ENCODE results near the gene THSD4.

The THSD4 gene

DNA sequence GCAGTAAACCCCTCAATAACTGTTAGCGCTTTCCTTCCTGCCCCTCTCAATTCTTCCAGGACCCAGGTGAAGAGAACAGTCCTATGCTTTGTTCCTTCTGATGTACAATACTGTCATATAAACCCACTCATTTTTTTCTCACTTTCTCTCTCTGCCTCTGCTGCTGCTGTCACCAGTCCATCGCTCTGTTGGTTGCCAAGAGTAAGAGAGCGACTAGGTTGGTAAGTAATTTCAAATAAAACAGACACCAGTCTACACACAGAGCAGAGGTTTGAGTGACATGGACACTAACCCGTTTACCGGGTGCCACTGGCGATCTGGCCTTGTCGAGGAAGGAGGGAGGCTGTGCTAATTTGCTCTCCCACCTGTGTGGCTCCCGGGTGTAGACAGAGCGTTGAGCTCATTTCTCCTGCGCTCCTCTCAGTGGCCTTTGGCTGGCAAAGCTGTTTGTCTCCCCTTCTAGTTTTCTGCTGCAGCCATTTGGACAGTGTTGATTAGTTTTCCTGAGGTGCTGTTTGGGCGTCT, 215.4 kb downstream of the THSD4 start:
- no peak for DNase-seq (ENCODE audit: low spot score)

DNA sequence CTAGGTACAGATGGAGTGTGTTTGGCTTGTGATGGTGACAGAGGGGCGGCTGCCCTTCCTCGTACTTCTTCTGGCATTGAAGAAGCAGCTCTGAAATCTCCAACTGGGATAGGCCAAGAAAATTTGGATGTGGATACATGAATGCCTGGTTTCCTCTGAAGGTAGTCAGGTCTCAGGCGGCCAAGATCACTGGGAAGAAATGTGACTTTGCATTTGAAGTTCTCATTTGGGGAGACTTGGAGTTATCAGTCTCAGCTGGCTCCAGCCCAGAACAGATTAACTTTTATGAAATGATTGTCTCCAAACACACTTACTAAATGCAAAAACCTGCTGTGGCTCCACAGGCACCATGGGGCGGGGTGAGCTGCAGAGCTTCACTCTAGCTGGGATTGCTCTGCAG, 215.9 kb downstream of the THSD4 start:
- DNase-seq (ENCODE audit: low spot score): no peak

DNA sequence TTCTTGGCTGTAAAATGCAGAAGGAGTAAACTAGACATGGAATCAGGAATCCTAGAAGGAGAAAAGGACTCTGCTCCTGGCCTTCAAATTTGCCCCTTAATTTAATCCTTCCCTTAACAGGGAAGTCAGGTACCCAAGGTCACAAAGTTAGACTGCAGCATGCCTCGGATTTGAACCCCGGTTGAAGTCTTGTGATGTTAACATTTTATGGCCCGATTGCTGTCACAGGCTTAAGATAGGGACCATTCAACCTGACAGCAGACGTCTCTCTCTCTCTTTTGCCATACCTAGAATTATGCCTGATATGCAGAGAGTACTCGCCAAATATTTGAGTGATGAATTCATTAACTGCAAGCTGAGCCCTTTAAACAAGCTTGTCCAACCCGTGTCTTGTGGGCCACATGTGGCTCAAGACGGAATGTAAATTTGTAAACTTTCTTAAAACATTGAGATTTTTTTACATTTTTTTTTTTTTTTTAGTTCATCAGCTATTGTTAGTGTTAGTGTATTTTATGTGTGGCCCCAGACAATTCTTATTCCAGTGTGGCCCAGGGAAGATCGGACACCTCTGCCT, 217.2 kb downstream of the THSD4 start:
- no peak for DNase-seq (ENCODE audit: low spot score)

DNA sequence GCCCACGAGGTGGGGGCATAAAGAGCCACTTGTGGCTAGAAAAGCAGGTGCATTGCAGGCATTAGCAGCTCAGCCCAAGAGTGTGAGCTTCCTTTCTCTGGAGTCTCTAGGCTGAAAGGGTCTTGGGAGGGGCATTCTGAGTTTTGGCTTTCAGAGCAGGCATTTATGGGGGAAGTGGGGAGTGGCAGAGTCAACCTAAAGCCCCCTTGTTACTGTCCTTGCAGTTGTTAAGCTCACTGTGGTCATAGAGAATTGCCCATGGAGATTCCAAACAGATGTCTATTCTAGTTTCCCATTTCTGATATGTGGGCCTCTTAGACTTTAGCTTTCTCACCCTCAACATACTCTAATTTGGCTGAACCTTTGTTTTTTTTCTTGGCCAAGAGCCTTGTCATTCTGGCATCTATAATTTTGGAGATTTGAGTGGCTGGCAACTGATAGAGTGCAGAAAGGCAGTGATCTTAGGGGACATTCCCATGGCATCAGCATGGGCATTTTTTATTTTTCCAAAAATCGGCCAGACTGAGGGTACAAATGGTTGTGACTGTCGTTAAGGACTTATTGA, 217.9 kb downstream of the THSD4 start:
- DNase-seq (ENCODE audit: low spot score): no peak

DNA sequence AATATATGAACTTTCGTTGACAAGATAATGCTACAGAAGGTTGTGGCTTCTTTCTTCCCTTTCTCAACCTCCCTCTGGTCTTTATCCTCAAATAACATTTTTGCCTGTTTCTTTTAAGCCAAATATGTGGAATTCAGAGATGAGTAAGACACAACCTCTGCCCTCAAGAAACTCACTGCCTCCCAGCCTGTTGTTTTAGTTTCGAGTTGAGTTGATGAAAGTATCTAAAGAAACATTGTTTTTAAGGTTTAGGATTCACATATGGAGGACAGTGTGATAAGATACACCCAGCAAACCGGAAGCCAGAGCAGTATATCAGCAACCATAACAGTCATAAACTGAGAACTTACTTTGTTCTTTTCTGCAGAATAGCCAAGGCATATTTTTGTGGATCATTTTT, 218.6 kb downstream of the THSD4 start:
- no peak for DNase-seq (ENCODE audit: low spot score)

DNA sequence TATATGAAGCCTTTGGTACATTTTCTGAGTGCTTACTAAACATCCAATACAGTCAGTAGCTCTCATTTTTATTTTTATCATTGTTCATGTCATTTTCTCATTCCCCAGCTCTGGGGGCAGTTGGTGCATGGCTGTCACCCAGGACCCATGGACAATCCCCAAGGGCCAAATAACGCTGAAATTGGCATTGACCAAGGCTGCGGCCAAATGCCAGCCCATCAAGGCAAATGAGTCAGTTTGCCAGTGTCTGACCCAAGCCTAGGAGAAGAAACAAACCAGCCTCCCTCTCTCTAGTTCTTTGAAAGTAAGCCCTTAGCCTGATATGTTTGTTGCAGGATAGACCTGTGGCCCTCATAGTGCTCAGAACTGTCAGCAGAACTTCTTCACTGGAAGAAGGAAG, 219.2 kb downstream of the THSD4 start:
- DNase-seq (ENCODE audit: low spot score): no peak

DNA sequence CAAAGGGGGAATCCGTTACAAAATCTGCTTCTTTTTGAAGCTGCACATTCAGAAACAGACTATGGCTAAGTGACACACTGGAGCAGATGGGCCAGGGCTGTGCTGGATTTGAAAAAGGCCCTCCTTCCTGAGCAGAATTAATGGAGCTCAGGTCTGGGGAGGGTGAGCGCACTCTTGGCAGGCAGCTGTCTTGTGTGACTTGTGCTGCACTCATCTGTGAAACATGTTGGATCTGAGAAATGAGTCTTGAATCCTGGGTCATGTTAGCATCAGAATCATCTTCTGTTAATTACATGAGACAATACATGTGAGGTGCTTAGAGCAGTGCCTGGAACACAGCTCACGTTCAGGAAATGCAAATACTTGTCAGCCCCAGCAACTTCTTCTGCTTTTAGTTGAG, 219.6 kb downstream of the THSD4 start:
- no peak for DNase-seq (ENCODE audit: low spot score)

DNA sequence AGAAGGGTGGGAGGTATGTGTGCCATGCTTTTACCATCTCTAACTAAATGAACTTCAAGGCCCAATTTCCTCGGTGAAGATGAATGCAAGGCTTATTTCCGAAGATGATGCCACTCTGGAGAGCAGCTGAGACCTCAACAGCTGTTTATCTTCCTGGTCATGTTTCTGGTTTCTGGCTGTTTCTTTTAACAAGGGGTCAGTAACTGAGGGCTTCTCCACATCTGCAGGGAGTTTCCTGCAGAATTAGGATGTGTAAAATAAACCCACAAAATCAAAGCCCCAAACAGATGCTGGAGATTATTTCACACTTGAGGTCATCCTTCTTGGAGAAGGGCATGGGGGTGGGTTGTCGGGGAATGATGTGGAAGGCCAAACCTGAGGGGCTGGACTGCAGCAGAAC, 220.3 kb downstream of the THSD4 start:
- no peak for DNase-seq (ENCODE audit: low spot score)

DNA sequence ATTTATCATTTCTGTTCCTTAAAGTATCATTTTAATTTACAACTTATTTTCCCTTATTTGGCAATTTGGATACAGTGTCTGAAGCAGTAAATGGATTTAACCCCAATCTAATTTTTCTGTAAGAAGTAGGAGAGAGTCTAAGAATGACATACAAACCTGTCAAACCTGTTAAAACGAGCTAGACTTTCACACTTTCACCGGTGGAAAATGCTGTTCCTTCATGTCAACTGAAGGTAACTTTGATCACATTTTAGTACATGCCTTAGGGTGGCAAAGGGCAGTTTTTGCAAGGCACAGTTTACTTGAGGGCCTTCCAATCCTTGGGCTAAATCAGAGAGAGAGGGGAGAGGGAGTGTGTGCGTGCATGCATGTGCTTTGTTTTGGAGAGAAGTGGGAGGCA, 221.4 kb downstream of the THSD4 start:
- DNase-seq (ENCODE audit: low spot score): no peak

DNA sequence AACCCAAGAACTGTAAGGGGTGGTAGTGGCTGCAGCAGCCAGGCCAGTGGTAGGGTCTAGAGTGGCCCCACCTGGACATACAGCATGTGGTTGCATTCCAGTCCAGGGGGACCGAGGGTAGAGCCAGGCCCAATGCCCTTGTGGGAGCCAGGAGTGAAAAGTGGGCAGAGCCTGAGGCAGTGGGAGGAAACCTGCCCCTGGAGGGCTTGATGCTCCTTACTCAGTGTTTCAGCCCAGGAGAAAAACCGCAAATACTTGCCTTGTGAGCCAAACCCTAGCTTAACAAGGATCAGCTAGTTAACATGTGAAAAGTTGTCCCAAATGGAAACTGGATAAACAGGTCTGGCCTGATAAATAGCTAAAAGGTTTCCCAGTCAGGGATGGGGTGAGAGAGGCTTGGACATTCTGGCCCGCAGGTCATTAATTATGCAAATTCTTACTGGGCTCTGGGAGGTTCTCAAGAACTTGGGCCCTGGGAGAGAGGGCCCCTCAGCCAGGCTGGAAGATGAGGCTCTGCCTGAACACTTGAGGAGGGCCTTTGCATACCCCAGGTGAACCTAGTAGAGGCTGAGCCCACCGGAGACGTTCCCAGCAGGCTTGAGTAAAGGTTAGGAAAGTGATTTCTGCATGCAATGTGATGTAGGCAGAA, 222.1 kb downstream of the THSD4 start:
- no peak for DNase-seq (ENCODE audit: low spot score)

DNA sequence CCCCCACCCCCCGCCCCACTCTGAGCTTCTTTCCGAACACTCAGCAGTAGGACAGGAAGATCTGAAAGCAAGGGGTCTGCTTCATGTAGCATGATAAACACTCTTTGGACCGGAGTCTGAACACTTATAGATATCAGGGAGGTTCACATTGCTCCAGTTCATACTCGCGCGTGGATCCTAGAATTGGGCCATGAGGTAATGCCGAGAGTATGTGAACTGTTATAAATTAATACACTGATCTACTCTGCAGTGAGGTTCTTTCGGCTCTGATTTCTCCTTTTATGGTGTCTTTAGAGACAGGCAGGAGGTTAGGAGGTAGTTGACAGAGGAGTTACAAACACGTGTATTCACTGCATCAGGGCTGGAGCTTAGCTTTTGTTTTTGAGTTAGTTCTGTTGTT, 223.0 kb downstream of the THSD4 start:
- no peak for DNase-seq (ENCODE audit: low spot score)

DNA sequence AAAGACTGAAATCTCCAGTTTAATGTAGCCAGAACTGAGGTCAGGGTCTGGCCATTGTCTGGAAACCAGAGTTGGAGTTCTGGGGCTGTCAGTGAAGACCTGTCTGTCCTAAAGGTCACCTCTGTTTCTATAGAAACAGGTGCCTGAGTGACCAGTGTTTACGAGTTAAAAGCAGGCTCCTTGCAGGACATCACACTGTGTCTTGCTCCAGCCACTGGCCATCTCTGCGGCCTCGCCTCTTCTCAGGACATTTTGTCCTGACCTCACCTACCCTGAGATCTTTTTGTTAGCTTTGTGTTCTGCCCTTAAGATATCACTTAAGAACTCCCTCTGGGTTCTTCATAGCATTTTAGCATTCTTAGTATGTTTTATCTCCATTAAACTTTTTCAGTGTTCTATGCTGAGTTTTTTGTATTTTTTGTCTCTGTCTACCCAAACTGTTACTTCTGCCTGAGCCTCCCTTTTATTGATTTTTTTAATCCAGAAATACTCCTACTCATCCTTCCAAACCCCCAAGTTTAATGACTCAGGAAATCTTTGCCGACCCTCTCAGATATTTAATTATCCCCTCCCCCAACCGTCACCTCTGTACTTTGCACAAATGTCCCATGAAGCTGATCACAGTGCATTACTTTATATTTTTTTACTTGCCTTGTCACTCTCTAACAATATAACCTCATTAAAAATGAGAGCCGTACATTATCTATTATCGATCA, 223.7 kb downstream of the THSD4 start:
- DNase-seq (ENCODE audit: low spot score): no peak

DNA sequence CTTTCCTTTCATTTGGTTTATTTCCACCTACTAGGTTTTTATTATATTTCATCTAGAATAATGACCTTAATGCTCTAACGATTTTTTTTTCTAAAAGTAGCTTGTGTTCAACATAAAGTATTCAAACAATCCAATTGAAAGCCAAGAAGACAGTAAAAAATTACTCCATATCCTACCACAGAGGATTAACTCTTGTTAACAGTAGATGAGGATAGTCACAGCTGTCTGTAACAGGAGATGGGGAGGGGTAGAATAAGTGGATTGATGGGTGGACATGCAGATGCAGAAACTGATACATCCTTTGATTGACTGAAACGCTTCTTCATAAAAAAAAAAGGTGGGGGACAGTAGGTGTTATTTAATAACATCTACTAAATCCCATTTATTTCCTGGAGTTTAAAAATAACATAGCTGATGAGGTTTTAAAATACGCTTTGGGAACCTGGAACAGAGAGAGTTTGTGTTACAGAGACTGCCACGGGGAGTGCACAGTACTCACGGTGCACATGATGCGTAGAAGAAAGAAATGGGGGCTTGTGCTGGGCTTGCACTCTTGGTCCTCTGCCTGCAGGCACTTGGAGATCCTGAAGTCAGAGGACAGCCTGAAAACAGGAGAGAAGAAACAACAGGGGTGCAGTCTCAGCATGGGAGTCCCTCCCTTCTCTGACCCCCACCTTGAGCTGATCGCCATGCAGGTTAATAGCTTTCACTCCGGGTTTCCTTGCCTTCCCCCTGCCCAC, 226.7 kb downstream of the THSD4 start:
- no peak for DNase-seq (ENCODE audit: low spot score)

DNA sequence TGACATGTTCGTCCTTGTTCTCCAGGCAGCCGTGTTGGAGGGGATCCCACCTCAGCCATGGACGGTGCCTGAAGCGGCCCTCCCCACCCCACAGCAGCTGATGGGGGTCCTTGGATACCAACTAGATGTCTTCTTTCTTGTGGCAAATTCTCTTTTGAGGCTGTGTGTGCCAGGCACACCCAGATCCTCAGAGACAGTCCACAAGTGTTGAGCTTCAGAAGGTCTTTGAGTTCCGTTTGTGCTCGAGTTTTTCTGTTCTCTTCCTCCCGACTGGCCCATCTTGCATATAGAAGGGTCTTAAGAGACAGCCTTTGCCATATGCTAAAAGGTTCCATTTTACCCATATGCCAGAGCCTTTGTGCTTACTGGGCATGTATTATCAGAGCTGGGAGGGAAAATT, 227.4 kb downstream of the THSD4 start:
- DNase-seq (ENCODE audit: low spot score): no peak

DNA sequence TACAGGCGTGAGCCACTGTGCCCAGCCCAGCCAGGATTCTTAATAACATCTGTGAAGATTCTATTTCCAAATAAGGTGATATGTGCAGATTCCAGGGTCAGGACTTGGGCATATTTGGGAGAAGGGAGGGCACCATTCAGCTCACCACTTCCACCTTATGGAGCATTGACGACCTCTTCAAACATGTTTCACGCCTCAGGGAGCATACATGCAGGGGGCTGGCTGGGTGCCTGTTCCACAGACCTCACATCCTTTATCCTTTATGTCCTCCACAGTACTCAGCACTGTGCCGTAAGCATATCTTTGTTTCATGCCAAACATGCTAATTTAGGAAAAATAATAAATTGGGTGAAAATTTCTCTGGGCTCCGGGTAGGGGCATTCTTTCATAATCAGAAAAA, 229.0 kb downstream of the THSD4 start:
- no peak for DNase-seq (ENCODE audit: low spot score)

DNA sequence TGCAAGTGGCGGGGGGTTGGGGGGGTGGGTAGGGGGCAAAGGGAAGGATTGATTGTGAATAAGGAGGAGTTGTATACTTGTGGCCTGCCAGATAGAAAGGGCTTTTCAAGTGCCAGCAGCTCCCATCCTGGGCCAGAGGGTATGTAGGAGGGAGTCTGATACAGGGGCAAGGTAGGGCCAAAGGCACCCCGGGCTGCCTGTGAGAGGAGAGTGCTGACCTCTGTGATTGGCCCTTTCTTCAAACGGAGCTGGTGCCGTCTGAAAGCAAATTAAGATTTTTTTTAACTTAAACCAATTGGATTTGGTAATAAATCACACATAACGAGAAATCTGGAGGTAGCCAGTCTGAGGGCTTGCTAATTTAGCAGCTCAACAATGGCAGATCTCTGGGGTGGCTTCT, 229.9 kb downstream of the THSD4 start:
- DNase-seq (ENCODE audit: low spot score): no peak

DNA sequence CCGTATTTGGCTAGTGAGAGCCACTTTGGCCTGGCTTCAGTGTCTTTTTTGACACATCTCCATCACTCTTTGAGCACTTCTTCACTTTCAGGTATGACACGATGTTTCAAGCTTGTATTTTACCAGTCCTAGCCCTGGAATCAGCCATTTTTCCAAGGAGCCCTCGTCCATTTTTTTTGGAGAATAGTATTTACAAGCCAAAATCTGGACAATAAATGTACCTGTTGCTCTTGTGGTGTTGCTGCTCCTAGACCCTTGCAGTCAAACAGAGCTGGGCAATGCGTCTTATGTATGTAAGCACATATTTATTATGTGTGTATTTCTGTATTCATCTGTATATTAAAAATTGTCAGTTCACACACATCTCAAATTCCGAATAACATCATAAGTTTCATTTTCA, 231.2 kb downstream of the THSD4 start:
- no peak for DNase-seq (ENCODE audit: low spot score)

DNA sequence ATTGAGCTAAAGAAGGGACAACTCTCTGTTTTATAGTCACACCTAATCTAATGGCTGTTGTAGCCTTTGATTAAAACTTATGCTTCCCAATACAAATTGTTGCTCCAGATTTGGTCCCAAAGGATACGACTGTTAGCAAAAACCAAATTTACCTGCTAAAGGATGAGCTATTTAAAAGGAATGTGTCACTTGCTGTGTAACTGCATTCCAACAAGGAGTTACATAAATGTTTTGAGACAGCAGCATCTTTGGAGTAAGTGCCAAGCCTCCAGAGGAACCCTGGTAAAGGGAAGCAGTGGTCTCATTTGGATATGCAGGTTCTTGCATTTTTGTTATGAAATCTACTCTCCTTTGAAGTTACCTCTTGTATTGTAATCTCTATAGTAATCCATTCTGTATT, 233.3 kb downstream of the THSD4 start:
- DNase-seq (ENCODE audit: low spot score): no peak

DNA sequence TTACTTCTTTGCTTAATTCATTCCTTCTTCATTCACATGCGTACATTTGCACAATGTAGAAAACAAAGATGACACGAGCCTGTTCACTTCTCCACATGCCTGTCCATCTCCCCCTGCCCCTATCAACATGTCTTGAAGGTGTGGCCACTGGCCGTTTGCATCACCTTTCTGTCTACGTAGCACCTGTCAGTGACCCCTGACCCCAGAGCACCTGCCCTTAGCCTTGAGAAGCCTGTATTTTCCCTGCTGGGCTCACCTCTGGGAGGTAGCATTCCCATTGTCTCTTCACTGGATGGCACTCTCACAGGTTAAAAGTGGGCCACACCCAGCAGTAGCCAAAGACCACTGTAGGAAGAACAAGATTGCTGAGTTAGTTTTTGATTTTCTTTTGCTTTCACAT, 234.1 kb downstream of the THSD4 start:
- no peak for DNase-seq (ENCODE audit: low spot score)

DNA sequence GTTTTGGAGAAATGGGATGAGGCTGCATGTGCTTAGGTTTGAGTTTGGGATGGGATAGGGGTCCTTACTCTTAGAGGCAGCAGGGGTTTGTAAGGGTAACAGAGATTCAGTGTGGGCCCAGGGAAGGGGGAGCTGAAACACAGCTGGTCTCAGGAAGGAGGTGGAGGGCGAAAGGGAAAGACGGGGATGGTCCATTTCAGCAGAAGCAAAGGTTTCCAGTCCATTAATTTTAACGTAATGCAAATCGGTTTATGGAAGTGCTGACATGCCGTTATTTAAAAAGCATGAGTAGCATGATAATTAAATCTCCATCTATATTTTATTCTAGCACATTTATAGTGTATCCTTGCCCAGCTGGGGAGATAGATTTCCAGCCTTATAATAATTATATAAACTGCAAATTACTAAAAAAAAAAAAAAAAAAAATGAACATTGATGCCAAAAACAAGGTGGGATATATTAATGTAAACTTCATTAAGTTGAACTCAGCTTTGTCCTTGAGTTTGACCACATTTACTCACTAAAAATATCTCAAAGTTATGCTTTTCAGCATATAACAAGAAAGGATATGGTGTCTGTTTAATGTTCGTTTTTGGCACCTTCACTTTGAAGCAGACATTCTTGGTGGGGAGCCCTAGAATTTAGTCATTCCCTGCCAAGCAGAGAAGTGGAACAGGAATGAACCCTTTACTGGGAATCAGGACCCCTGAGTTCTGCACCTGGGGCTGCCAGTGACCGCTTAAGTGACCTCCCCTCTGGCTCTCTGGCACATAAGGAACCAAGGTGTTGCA, 234.7 kb downstream of the THSD4 start:
- no peak for DNase-seq (ENCODE audit: low spot score)

DNA sequence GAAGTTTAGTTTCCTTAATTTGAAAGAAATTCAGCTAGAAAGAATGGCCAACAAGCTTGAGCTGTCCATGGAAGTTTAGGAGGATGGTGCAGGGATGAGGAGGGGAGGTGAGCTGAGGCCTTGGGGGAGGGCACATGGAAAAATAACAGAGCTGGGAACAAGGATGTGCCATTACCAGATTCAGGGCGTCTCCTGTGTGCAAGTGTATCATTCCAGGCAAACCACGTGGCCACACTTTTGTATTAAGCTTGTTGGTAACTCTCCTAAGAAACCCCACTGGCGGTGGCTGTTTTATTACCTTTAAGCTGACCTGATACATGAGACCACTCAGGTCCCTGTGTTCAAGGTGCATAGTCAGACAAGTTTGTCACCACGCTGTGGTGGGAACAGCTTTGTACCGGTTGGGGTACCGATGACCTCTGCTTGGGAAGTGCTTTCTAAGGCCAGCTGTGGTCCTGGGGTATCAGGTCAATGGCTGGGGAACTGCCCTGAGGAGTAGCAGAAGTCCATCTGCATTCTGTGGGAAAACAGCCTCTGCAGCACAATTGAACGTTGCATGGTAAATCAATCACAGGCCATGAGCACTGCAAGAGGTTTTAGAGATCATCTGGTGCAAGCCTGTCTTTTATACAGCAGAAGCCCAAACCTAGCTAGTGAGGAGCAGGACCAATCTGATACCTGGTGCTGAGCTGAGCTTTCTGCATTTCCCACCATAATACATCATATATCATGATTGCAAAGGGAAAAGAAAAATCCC, 235.5 kb downstream of the THSD4 start:
- DNase-seq (ENCODE audit: low spot score): no peak
